ENCODE results near the gene LYZL2. TPM values are rescaled to one million over a fixed set of nuclear protein-coding genes. Genes with fewer than 3 reads are reported as not detected.

LYZL2 gene
- total RNA-seq, 4 donors from 2014 or later: not detected

- DNase-seq (ENCODE audit: extremely low spot score): no peak
- Histone ChIP-seq H3K27ac (replicated peaks in 1 of 4) (no peak overlapping the region), H3K27me3 (no peaks in the 10 kb centered on the region), H3K36me3 (no peaks in the 10 kb centered on the region), H3K4me3 (no peak overlapping the region), H3K9me3 (no peaks in the 10 kb centered on the region), H3K4me1 (peaks cover 15 to 25% (median 18%) of the 10 kb centered on the region in 4 donors)
- intact Hi-C loops (cut with DNase I): no loop called here
- WGBS: 93% methylated on average over 3 of the region's 3 CpGs
- TF ChIP-seq EP300 (IDR thresholded peaks at IDR 0.05): no peak
- no peak for TF ChIP-seq POLR2AphosphoS5 (IDR thresholded peaks at IDR 0.05)
- TF ChIP-seq POLR2A (IDR thresholded peaks at IDR 0.05; ENCODE audit: low read depth): no peak
- TF ChIP-seq CTCF (IDR thresholded peaks at IDR 0.05): no peak
Observed at GRCh38 chr10:30579574-30579973, 50.0 kb downstream of the LYZL2 start.

GRCh38 chr10:30577048-30577447 lies 52.5 kb downstream of the LYZL2 start:
- H3K36me3 ChIP-seq: no peaks in the 10 kb centered on the region
- H3K27ac ChIP-seq (replicated peaks in 1 of 4): no peak overlapping the region
- intact Hi-C loops (cut with DNase I): no loop called here
- H3K27me3 ChIP-seq: no peaks in the 10 kb centered on the region
- no peak for DNase-seq (ENCODE audit: extremely low spot score)
- no peaks in the 10 kb centered on the region for H3K9me3 ChIP-seq
- TF ChIP-seq CTCF (IDR thresholded peaks at IDR 0.05): no peak
- TF ChIP-seq POLR2AphosphoS5 (IDR thresholded peaks at IDR 0.05): no peak
- no peak for TF ChIP-seq EP300 (IDR thresholded peaks at IDR 0.05)
- no peak for TF ChIP-seq POLR2A (IDR thresholded peaks at IDR 0.05; ENCODE audit: low read depth)
- peaks cover 0 to 7% (median 0%) of the 10 kb centered on the region in 4 donors for H3K4me1 ChIP-seq
- no peak overlapping the region for H3K4me3 ChIP-seq

GRCh38 chr10:30576641-30577040 lies 52.9 kb downstream of the LYZL2 start:
- H3K36me3 ChIP-seq: no peaks in the 10 kb centered on the region
- H3K4me1 ChIP-seq: peaks cover 0 to 3% (median 0%) of the 10 kb centered on the region in 4 donors
- H3K27me3 ChIP-seq: no peaks in the 10 kb centered on the region
- H3K4me3 ChIP-seq: no peak overlapping the region
- H3K27ac ChIP-seq (replicated peaks in 1 of 4): no peak overlapping the region
- intact Hi-C loops (cut with DNase I): no loop called here
- no peaks in the 10 kb centered on the region for H3K9me3 ChIP-seq
- no peak for DNase-seq (ENCODE audit: extremely low spot score)
- TF ChIP-seq EP300 (IDR thresholded peaks at IDR 0.05) (no peak), POLR2A (IDR thresholded peaks at IDR 0.05; ENCODE audit: low read depth) (no peak), CTCF (IDR thresholded peaks at IDR 0.05) (no peak), POLR2AphosphoS5 (IDR thresholded peaks at IDR 0.05) (no peak)
- 75% methylated on average over 6 of the region's 6 CpGs for WGBS

- Histone ChIP-seq H3K36me3 (no peaks in the 10 kb centered on the region), H3K9me3 (peaks cover 0 to 9% (median 3%) of the 10 kb centered on the region in 4 donors), H3K27ac (replicated peaks in 1 of 4) (no peak overlapping the region), H3K4me1 (no peaks in the 10 kb centered on the region), H3K27me3 (no peaks in the 10 kb centered on the region), H3K4me3 (no peak overlapping the region)
- WGBS: 92% methylated on average over 4 of the region's 4 CpGs
- intact Hi-C loops (cut with DNase I): no loop called here
- no peak for DNase-seq (ENCODE audit: extremely low spot score)
- TF ChIP-seq POLR2AphosphoS5 (IDR thresholded peaks at IDR 0.05) (no peak), EP300 (IDR thresholded peaks at IDR 0.05) (no peak), POLR2A (IDR thresholded peaks at IDR 0.05; ENCODE audit: low read depth) (no peak), CTCF (IDR thresholded peaks at IDR 0.05) (no peak)
Observed at GRCh38 chr10:30574432-30574796, 55.1 kb downstream of the LYZL2 start.

- intact Hi-C loops (cut with DNase I): no loop called here
- WGBS: 81% methylated on average over 7 of the region's 7 CpGs
- Histone ChIP-seq H3K4me3 (no peak overlapping the region), H3K9me3 (peaks cover 0 to 9% (median 3%) of the 10 kb centered on the region in 4 donors), H3K27me3 (no peaks in the 10 kb centered on the region), H3K27ac (replicated peaks in 1 of 4) (no peak overlapping the region), H3K36me3 (no peaks in the 10 kb centered on the region), H3K4me1 (no peaks in the 10 kb centered on the region)
- no peak for DNase-seq (ENCODE audit: extremely low spot score)
- no peak for TF ChIP-seq POLR2AphosphoS5 (IDR thresholded peaks at IDR 0.05)
- TF ChIP-seq EP300 (IDR thresholded peaks at IDR 0.05): no peak
- no peak for TF ChIP-seq POLR2A (IDR thresholded peaks at IDR 0.05; ENCODE audit: low read depth)
- no peak for TF ChIP-seq CTCF (IDR thresholded peaks at IDR 0.05)
Observed at GRCh38 chr10:30573721-30574431, 55.7 kb downstream of the LYZL2 start.
